ENCODE measurements around the gene LINGO4. TPM values are rescaled to one million over a fixed set of nuclear protein-coding genes. Genes with fewer than 3 reads are reported as not detected.

Gene LINGO4
- total and polyA plus RNA-seq, 2 of the 13 experiments (the other 11 are each of a cell fraction or from before 2014, with no cell fraction given) = 0.02 to 0.05 TPM

DNA sequence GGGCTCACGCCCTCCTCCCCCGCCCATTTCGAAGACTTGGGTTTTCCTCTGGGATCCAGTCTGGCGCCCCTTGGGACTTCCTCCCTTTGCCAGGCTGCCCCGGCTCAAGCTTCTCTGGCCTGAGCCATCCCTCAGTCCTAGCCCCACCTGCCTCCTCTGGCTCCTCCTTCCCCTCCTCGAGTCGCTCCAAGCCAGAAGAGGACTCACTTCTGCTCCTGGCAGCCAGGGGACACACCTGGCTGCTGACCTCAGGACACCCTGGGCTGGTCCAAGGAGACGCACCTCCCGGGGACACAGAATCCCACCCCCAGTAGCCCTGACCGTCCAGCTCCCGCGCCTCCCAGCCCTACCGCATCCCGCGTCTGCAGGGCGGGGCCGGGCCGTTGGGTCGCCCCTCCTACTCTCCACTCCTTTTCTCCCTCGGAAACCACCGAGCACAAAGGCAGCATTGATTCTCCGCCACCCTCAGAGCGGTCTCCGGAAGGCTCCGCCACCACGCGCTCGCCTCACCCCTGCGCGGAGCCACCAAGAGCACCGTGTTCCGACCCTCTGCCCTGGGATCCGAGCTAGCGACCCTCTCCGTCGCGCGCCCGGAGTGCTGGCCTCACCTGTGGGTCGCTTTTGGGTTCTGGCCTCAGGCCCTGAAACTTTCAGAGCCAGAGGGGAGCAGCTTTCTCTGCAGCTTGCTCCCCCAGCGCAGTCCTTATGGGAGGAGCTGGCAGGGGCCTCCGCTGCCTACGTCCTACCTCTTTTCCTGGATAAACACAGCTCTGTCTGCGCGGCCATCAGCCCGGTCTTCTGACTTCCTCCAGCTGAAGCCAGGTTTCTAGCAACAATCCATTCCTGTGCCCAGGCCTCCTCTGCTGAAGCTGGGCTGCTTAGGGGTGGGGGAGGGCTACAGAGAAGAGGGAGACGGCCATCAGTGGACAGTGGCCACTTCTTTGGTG, 34.5 kb upstream of the LINGO4 start, which contains the start of gene C2CD4D (continued):
- TF ChIP-seq ZNF468 (CRISPR knock-in tag; IDR thresholded peaks at IDR 0.05) = no peak
- TF ChIP-seq TCF12 (IDR thresholded peaks at IDR 0.05) = no peak
- no peak for TF ChIP-seq TCF12 (CRISPR knock-in tag; IDR thresholded peaks at IDR 0.05)
- no peak for TF ChIP-seq JARID2 (CRISPR knock-in tag; IDR thresholded peaks at IDR 0.05; ENCODE audit: insufficient replicate concordance)
- TF ChIP-seq KDM2A (CRISPR knock-in tag; IDR thresholded peaks at IDR 0.05; ENCODE audit: borderline replicate concordance, low read depth) = peak; percentile 71
- TF ChIP-seq, protein P1, sequence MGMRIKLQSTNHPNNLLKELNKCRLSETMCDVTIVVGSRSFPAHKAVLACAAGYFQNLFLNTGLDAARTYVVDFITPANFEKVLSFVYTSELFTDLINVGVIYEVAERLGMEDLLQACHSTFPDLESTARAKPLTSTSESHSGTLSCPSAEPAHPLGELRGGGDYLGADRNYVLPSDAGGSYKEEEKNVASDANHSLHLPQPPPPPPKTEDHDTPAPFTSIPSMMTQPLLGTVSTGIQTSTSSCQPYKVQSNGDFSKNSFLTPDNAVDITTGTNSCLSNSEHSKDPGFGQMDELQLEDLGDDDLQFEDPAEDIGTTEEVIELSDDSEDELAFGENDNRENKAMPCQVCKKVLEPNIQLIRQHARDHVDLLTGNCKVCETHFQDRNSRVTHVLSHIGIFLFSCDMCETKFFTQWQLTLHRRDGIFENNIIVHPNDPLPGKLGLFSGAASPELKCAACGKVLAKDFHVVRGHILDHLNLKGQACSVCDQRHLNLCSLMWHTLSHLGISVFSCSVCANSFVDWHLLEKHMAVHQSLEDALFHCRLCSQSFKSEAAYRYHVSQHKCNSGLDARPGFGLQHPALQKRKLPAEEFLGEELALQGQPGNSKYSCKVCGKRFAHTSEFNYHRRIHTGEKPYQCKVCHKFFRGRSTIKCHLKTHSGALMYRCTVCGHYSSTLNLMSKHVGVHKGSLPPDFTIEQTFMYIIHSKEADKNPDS (CRISPR knock-in tag; IDR thresholded peaks at IDR 0.05) = no peak
- 0 out of 2 replicates have a peak, but pooled peaks have one; percentile 42 for TF ChIP-seq TARDBP (CRISPR knock-in tag; IDR thresholded peaks at IDR 0.05)
- peak; percentile 55 for TF ChIP-seq POGZ (CRISPR knock-in tag; IDR thresholded peaks at IDR 0.05)
- TF ChIP-seq, protein P2, sequence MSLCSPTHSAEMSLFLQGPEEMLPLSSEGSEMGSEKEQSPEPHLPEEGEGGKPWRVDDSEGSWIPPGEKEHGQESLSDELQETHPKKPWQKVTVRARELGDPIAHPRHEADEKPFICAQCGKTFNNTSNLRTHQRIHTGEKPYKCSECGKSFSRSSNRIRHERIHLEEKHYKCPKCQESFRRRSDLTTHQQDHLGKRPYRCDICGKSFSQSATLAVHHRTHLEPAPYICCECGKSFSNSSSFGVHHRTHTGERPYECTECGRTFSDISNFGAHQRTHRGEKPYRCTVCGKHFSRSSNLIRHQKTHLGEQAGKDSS (CRISPR knock-in tag; IDR thresholded peaks at IDR 0.05; ENCODE audit: borderline replicate concordance, low read depth) = no peak
- TF ChIP-seq TP53 (CRISPR knock-in tag; conservative IDR thresholded peaks at IDR 0.05) = no peak
- TF ChIP-seq ZSCAN12 (CRISPR knock-in tag; IDR thresholded peaks at IDR 0.05) = no peak
- no peak for TF ChIP-seq ZFP90 (CRISPR knock-in tag; IDR thresholded peaks at IDR 0.05; ENCODE audit: borderline replicate concordance)
- TF ChIP-seq ZBTB38 (CRISPR knock-in tag; IDR thresholded peaks at IDR 0.05) = peak; percentile 73
- TF ChIP-seq, protein P3, sequence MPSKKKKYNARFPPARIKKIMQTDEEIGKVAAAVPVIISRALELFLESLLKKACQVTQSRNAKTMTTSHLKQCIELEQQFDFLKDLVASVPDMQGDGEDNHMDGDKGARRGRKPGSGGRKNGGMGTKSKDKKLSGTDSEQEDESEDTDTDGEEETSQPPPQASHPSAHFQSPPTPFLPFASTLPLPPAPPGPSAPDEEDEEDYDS (CRISPR knock-in tag; IDR thresholded peaks at IDR 0.05) = 0 out of 2 replicates have a peak, but pooled peaks have one; percentile 21
- no peak for TF ChIP-seq HMGA1 (CRISPR knock-in tag; conservative IDR thresholded peaks at IDR 0.05)
- TF ChIP-seq, protein P4, sequence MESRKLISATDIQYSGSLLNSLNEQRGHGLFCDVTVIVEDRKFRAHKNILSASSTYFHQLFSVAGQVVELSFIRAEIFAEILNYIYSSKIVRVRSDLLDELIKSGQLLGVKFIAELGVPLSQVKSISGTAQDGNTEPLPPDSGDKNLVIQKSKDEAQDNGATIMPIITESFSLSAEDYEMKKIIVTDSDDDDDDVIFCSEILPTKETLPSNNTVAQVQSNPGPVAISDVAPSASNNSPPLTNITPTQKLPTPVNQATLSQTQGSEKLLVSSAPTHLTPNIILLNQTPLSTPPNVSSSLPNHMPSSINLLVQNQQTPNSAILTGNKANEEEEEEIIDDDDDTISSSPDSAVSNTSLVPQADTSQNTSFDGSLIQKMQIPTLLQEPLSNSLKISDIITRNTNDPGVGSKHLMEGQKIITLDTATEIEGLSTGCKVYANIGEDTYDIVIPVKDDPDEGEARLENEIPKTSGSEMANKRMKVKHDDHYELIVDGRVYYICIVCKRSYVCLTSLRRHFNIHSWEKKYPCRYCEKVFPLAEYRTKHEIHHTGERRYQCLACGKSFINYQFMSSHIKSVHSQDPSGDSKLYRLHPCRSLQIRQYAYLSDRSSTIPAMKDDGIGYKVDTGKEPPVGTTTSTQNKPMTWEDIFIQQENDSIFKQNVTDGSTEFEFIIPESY (CRISPR knock-in tag; IDR thresholded peaks at IDR 0.05) = peak; percentile 68
- TF ChIP-seq KLF12 (CRISPR knock-in tag; IDR thresholded peaks at IDR 0.05; ENCODE audit: borderline replicate concordance) = no peak
- peak; percentile 37; the same call in 1 of the 2 replicates for TF ChIP-seq ZNF224 (CRISPR knock-in tag; IDR thresholded peaks at IDR 0.05)
- TF ChIP-seq U2AF1 (optimal IDR thresholded peaks at IDR 0.05; ENCODE audit: low read depth, low read length) = no peak
- no peak for TF ChIP-seq ZNF20 (CRISPR knock-in tag; IDR thresholded peaks at IDR 0.05)

All from HepG2 (cell line).